Measurements from ENCODE around the gene UHRF1. TPM values are rescaled to one million over a fixed set of nuclear protein-coding genes. Genes with fewer than 3 reads are reported as not detected.

Gene UHRF1
- total RNA-seq, 1 donor from 2014 or later = 19.8 TPM

- Histone ChIP-seq H3K27ac (ENCODE audit: low read depth, low read length) (peak overlapping the region; percentile 80), H3K36me3 (ENCODE audit: control insufficient read depth in 3 of 3, insufficient read depth in 3 of 3, low read length in 3 of 3) (peaks cover 0 to 6% (median 0%) of the 10 kb centered on the region in 3 donors), H3K27me3 (ENCODE audit: control insufficient read depth in 3 of 3, insufficient read depth in 3 of 3, low read length in 3 of 3) (no peaks in the 10 kb centered on the region), H3K9ac (ENCODE audit: low read depth in 1 of 3, low read length in 3 of 3) (peak overlapping the region in 2 of 3 donors; percentile 32 to 66), H3K4me3 (ENCODE audit: low read length in 3 of 3) (peak overlapping the region in 2 of 3 donors; percentile 20 to 23), H3K9me3 (ENCODE audit: control insufficient read depth in 3 of 3, low read length in 3 of 3) (no peaks in the 10 kb centered on the region), H3K4me1 (ENCODE audit: control insufficient read depth in 3 of 3, insufficient read depth in 3 of 3, low read length in 3 of 3) (peaks cover 45 to 65% (median 59%) of the 10 kb centered on the region in 3 donors)
Observed at GRCh38 chr19:4977299-4978174, 68.2 kb downstream of the UHRF1 start.

GRCh38 chr19:4979211-4979807 lies 70.0 kb downstream of the UHRF1 start:
- Histone ChIP-seq H3K36me3 (ENCODE audit: control insufficient read depth in 3 of 3, insufficient read depth in 3 of 3, low read length in 3 of 3) (peaks cover 0 to 6% (median 0%) of the 10 kb centered on the region in 3 donors), H3K27ac (ENCODE audit: low read depth, low read length) (no peak overlapping the region), H3K9ac (ENCODE audit: low read depth in 1 of 3, low read length in 3 of 3) (no peak overlapping the region), H3K4me3 (ENCODE audit: low read length in 3 of 3) (no peak overlapping the region), H3K27me3 (ENCODE audit: control insufficient read depth in 3 of 3, insufficient read depth in 3 of 3, low read length in 3 of 3) (no peaks in the 10 kb centered on the region), H3K9me3 (ENCODE audit: control insufficient read depth in 3 of 3, low read length in 3 of 3) (no peaks in the 10 kb centered on the region), H3K4me1 (ENCODE audit: control insufficient read depth in 3 of 3, insufficient read depth in 3 of 3, low read length in 3 of 3) (peaks cover 53 to 72% (median 66%) of the 10 kb centered on the region in 3 donors)

- Histone ChIP-seq H3K4me1 (ENCODE audit: control insufficient read depth in 3 of 3, insufficient read depth in 3 of 3, low read length in 3 of 3) (peaks cover 54 to 72% (median 68%) of the 10 kb centered on the region in 3 donors), H3K27me3 (ENCODE audit: control insufficient read depth in 3 of 3, insufficient read depth in 3 of 3, low read length in 3 of 3) (no peaks in the 10 kb centered on the region), H3K9me3 (ENCODE audit: control insufficient read depth in 3 of 3, low read length in 3 of 3) (no peaks in the 10 kb centered on the region), H3K9ac (ENCODE audit: low read depth in 1 of 3, low read length in 3 of 3) (no peak overlapping the region), H3K36me3 (ENCODE audit: control insufficient read depth in 3 of 3, insufficient read depth in 3 of 3, low read length in 3 of 3) (peaks cover 0 to 6% (median 0%) of the 10 kb centered on the region in 3 donors), H3K27ac (ENCODE audit: low read depth, low read length) (no peak overlapping the region), H3K4me3 (ENCODE audit: low read length in 3 of 3) (no peak overlapping the region)
Observed at GRCh38 chr19:4980067-4980466, 70.8 kb downstream of the UHRF1 start.

- H3K36me3 ChIP-seq (ENCODE audit: control insufficient read depth in 3 of 3, insufficient read depth in 3 of 3, low read length in 3 of 3) = peaks cover 0 to 6% (median 0%) of the 10 kb centered on the region in 3 donors
- no peak overlapping the region for H3K9ac ChIP-seq (ENCODE audit: low read depth in 1 of 3, low read length in 3 of 3)
- peaks cover 58 to 75% (median 71%) of the 10 kb centered on the region in 3 donors for H3K4me1 ChIP-seq (ENCODE audit: control insufficient read depth in 3 of 3, insufficient read depth in 3 of 3, low read length in 3 of 3)
- H3K9me3 ChIP-seq (ENCODE audit: control insufficient read depth in 3 of 3, low read length in 3 of 3) = no peaks in the 10 kb centered on the region
- no peak overlapping the region for H3K4me3 ChIP-seq (ENCODE audit: low read length in 3 of 3)
- H3K27me3 ChIP-seq (ENCODE audit: control insufficient read depth in 3 of 3, insufficient read depth in 3 of 3, low read length in 3 of 3) = no peaks in the 10 kb centered on the region
- H3K27ac ChIP-seq (ENCODE audit: low read depth, low read length) = no peak overlapping the region
Observed at GRCh38 chr19:4980838-4981680, 71.8 kb downstream of the UHRF1 start.

- H3K36me3 ChIP-seq (ENCODE audit: control insufficient read depth in 3 of 3, insufficient read depth in 3 of 3, low read length in 3 of 3) = peaks cover 0 to 6% (median 0%) of the 10 kb centered on the region in 3 donors
- H3K9me3 ChIP-seq (ENCODE audit: control insufficient read depth in 3 of 3, low read length in 3 of 3) = no peaks in the 10 kb centered on the region
- H3K9ac ChIP-seq (ENCODE audit: low read depth in 1 of 3, low read length in 3 of 3) = no peak overlapping the region
- H3K4me1 ChIP-seq (ENCODE audit: control insufficient read depth in 3 of 3, insufficient read depth in 3 of 3, low read length in 3 of 3) = peaks cover 56 to 75% (median 69%) of the 10 kb centered on the region in 3 donors
- H3K4me3 ChIP-seq (ENCODE audit: low read length in 3 of 3) = no peak overlapping the region
- H3K27me3 ChIP-seq (ENCODE audit: control insufficient read depth in 3 of 3, insufficient read depth in 3 of 3, low read length in 3 of 3) = no peaks in the 10 kb centered on the region
- no peak overlapping the region for H3K27ac ChIP-seq (ENCODE audit: low read depth, low read length)
Observed at GRCh38 chr19:4981681-4981958, 72.3 kb downstream of the UHRF1 start.

GRCh38 chr19:4983346-4984105 lies 74.2 kb downstream of the UHRF1 start:
- no peaks in the 10 kb centered on the region for H3K9me3 ChIP-seq (ENCODE audit: control insufficient read depth in 3 of 3, low read length in 3 of 3)
- H3K9ac ChIP-seq (ENCODE audit: low read depth in 1 of 3, low read length in 3 of 3) = peak overlapping the region in 1 of 3 donors; percentile 33
- no peak overlapping the region for H3K27ac ChIP-seq (ENCODE audit: low read depth, low read length)
- peaks cover 54 to 74% (median 68%) of the 10 kb centered on the region in 3 donors for H3K4me1 ChIP-seq (ENCODE audit: control insufficient read depth in 3 of 3, insufficient read depth in 3 of 3, low read length in 3 of 3)
- no peak overlapping the region for H3K4me3 ChIP-seq (ENCODE audit: low read length in 3 of 3)
- H3K27me3 ChIP-seq (ENCODE audit: control insufficient read depth in 3 of 3, insufficient read depth in 3 of 3, low read length in 3 of 3) = no peaks in the 10 kb centered on the region
- H3K36me3 ChIP-seq (ENCODE audit: control insufficient read depth in 3 of 3, insufficient read depth in 3 of 3, low read length in 3 of 3) = peaks cover 0 to 3% (median 0%) of the 10 kb centered on the region in 3 donors

GRCh38 chr19:4984106-4984380 lies 74.7 kb downstream of the UHRF1 start:
- peaks cover 0 to 3% (median 0%) of the 10 kb centered on the region in 3 donors for H3K36me3 ChIP-seq (ENCODE audit: control insufficient read depth in 3 of 3, insufficient read depth in 3 of 3, low read length in 3 of 3)
- H3K4me1 ChIP-seq (ENCODE audit: control insufficient read depth in 3 of 3, insufficient read depth in 3 of 3, low read length in 3 of 3) = peaks cover 54 to 74% (median 70%) of the 10 kb centered on the region in 3 donors
- peak overlapping the region in 1 of 3 donors; percentile 33 for H3K9ac ChIP-seq (ENCODE audit: low read depth in 1 of 3, low read length in 3 of 3)
- H3K27me3 ChIP-seq (ENCODE audit: control insufficient read depth in 3 of 3, insufficient read depth in 3 of 3, low read length in 3 of 3) = no peaks in the 10 kb centered on the region
- no peaks in the 10 kb centered on the region for H3K9me3 ChIP-seq (ENCODE audit: control insufficient read depth in 3 of 3, low read length in 3 of 3)
- no peak overlapping the region for H3K4me3 ChIP-seq (ENCODE audit: low read length in 3 of 3)
- no peak overlapping the region for H3K27ac ChIP-seq (ENCODE audit: low read depth, low read length)

GRCh38 chr19:4984438-4984990 lies 75.2 kb downstream of the UHRF1 start:
- H3K9me3 ChIP-seq (ENCODE audit: control insufficient read depth in 3 of 3, low read length in 3 of 3) = no peaks in the 10 kb centered on the region
- H3K27ac ChIP-seq (ENCODE audit: low read depth, low read length) = no peak overlapping the region
- H3K27me3 ChIP-seq (ENCODE audit: control insufficient read depth in 3 of 3, insufficient read depth in 3 of 3, low read length in 3 of 3) = no peaks in the 10 kb centered on the region
- no peak overlapping the region for H3K4me3 ChIP-seq (ENCODE audit: low read length in 3 of 3)
- H3K36me3 ChIP-seq (ENCODE audit: control insufficient read depth in 3 of 3, insufficient read depth in 3 of 3, low read length in 3 of 3) = no peaks in the 10 kb centered on the region
- H3K9ac ChIP-seq (ENCODE audit: low read depth in 1 of 3, low read length in 3 of 3) = peak overlapping the region in 2 of 3 donors; percentile 32 to 33
- peaks cover 51 to 70% (median 66%) of the 10 kb centered on the region in 3 donors for H3K4me1 ChIP-seq (ENCODE audit: control insufficient read depth in 3 of 3, insufficient read depth in 3 of 3, low read length in 3 of 3)

- H3K4me1 ChIP-seq (ENCODE audit: control insufficient read depth in 3 of 3, insufficient read depth in 3 of 3, low read length in 3 of 3) = peaks cover 49 to 65% (median 62%) of the 10 kb centered on the region in 3 donors
- H3K9me3 ChIP-seq (ENCODE audit: control insufficient read depth in 3 of 3, low read length in 3 of 3) = no peaks in the 10 kb centered on the region
- no peaks in the 10 kb centered on the region for H3K36me3 ChIP-seq (ENCODE audit: control insufficient read depth in 3 of 3, insufficient read depth in 3 of 3, low read length in 3 of 3)
- no peak overlapping the region for H3K4me3 ChIP-seq (ENCODE audit: low read length in 3 of 3)
- H3K27me3 ChIP-seq (ENCODE audit: control insufficient read depth in 3 of 3, insufficient read depth in 3 of 3, low read length in 3 of 3) = no peaks in the 10 kb centered on the region
- H3K9ac ChIP-seq (ENCODE audit: low read depth in 1 of 3, low read length in 3 of 3) = peak overlapping the region in 1 of 3 donors; percentile 45
- H3K27ac ChIP-seq (ENCODE audit: low read depth, low read length) = no peak overlapping the region
Observed at GRCh38 chr19:4985551-4985991, 76.3 kb downstream of the UHRF1 start.
